Tibial artery (tissue), 4 donors: ENCODE data around the gene CYSTM1.
"Not testable (repeated sequence)": the region's sequence is repeated elsewhere in the genome, so short reads cannot be mapped to it uniquely, and the experiment has no call there.

Experiments
- DNase-seq, 2 donors: peaks; one replicate each; pipeline ENCODE4 v3.0.0-alpha.2; 2019
- H3K27ac ChIP-seq, 2 donors: fragments of 200-600 bp; sonication (generic) in 1 of 2; 1 replicate in 1 of 2; 2 replicates in 1 of 2; pipeline ENCODE4 v1.5.1; 2018 to 2019; ENCODE audit warnings: mild to moderate bottlenecking in 1 of 2
- H3K27me3 ChIP-seq, 2 donors: fragments of 200-600 bp; sonication (generic) in 1 of 2; one replicate each; pipeline versions ENCODE4 v1.5.1 to v1.6.0; 2016 to 2019
- H3K36me3 ChIP-seq, 3 donors: fragments of 200-600 bp; sonication (generic) in 2 of 3; one replicate each; pipeline ENCODE4 v1.5.1; 2016 to 2019; ENCODE audit warnings: mild to moderate bottlenecking in 2 of 3
- H3K4me1 ChIP-seq, 4 donors: fragments of 200-600 bp; sonication (generic) in 2 of 4; 1 replicate in 3 of 4; 2 replicates in 1 of 4; pipeline ENCODE4 v1.5.1; 2016 to 2019
- H3K4me3 ChIP-seq, 2 donors: fragments of 200-600 bp; sonication (generic) in 1 of 2; 1 replicate in 1 of 2; 2 replicates in 1 of 2; pipeline ENCODE4 v1.5.1; 2018 to 2019; ENCODE audit warnings: mild to moderate bottlenecking in 2 of 2
- H3K9me3 ChIP-seq, 3 donors: fragments of 200-600 bp; sonication (generic) in 1 of 3; one replicate each; pipeline ENCODE4 v1.5.1; 2016 to 2019
- CTCF ChIP-seq, 2 experiments: fragments of 200-600 bp in 1 of 2; fragments of 450-650 bp in 1 of 2; IDR thresholded peaks; one replicate each; pipeline ENCODE4 v1.5.1; 2017 to 2019; ENCODE audit warnings: antibody characterized with exemption in 2 of 2, mild to moderate bottlenecking in 1 of 2, moderate library complexity in 1 of 2
- intact Hi-C: fragments of 100-400 bp; cut with DNase I; formaldehyde crosslinking; loops from one replicate; pipeline ENCODE4 v1.15.0; 2023; ENCODE audit warnings: low total_unique reads

The CYSTM1 gene

GRCh38 chr5:140150201-140150600 is 24.8 kb upstream of the CYSTM1 start:
- Histone ChIP-seq H3K4me3 (no peak overlapping the region), H3K27me3 (no peaks in the 10 kb centered on the region), H3K9me3 (no peaks in the 10 kb centered on the region), H3K36me3 (no peaks in the 10 kb centered on the region), H3K4me1 (peaks cover 0 to 25% (median 13%) of the 10 kb centered on the region in 4 donors), H3K27ac (no peak overlapping the region)
- no peak for TF ChIP-seq CTCF (IDR thresholded peaks at IDR 0.05)
- intact Hi-C loops = loop anchor here (10.0 kb wide), 1 partner anchor 45 kb away; no protein-coding TSS in a partner anchor
- peak in 1 of 2 donors; percentile 23 for DNase-seq

GRCh38 chr5:140151144-140152021 is 23.6 kb upstream of the CYSTM1 start:
- intact Hi-C loops = loop anchor here (10.0 kb wide), 1 partner anchor 47 kb away; no protein-coding TSS in a partner anchor
- Histone ChIP-seq H3K9me3 (no peaks in the 10 kb centered on the region), H3K4me1 (peaks cover 0 to 16% (median 2%) of the 10 kb centered on the region in 4 donors), H3K27me3 (no peaks in the 10 kb centered on the region), H3K36me3 (no peaks in the 10 kb centered on the region), H3K4me3 (no peak overlapping the region), H3K27ac (no peak overlapping the region)
- DNase-seq = peak in 1 of 2 donors; percentile 53
- TF ChIP-seq CTCF (IDR thresholded peaks at IDR 0.05) = no peak

GRCh38 chr5:140152022-140152999 is 22.7 kb upstream of the CYSTM1 start:
- no peak for TF ChIP-seq CTCF (IDR thresholded peaks at IDR 0.05)
- Histone ChIP-seq H3K4me1 (peaks cover 0 to 20% (median under 1%) of the 10 kb centered on the region in 4 donors), H3K36me3 (no peaks in the 10 kb centered on the region), H3K27ac (no peak overlapping the region), H3K27me3 (no peaks in the 10 kb centered on the region), H3K9me3 (no peaks in the 10 kb centered on the region), H3K4me3 (no peak overlapping the region)
- intact Hi-C loops = loop anchor here (10.0 kb wide), 1 partner anchor 48 kb away; no protein-coding TSS in a partner anchor
- peak in 1 of 2 donors; percentile 48 for DNase-seq

DNA sequence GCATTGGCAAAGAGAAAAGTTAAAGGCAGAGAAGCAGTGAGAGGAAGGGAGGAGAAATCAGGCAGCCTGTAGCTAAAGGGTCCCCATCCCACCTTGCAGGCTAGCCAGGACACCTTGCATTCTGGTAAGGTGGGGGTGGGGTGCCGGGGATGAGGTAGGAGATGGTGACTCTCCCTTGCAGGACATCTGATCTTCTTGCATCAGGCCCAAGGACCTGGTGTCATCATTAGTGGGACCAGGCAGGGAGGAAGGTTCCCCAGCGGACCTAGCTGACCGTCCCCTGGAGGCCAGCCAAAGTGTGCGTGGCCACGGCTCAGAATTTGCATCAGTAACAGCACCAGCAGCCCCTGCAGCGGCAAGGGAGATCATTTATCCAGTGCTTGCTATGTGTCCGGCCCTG is 21.7 kb upstream of the CYSTM1 start:
- H3K27ac ChIP-seq = no peak overlapping the region
- H3K4me3 ChIP-seq = no peak overlapping the region
- intact Hi-C loops = loop anchor here (10.0 kb wide), 1 partner anchor 48 kb away; no protein-coding TSS in a partner anchor
- no peaks in the 10 kb centered on the region for H3K9me3 ChIP-seq
- H3K27me3 ChIP-seq = no peaks in the 10 kb centered on the region
- peak in 1 of 2 donors; percentile 39 for DNase-seq
- no peak for TF ChIP-seq CTCF (IDR thresholded peaks at IDR 0.05)
- no peaks in the 10 kb centered on the region for H3K36me3 ChIP-seq
- H3K4me1 ChIP-seq = peaks cover 0 to 25% (median 4%) of the 10 kb centered on the region in 4 donors

DNA sequence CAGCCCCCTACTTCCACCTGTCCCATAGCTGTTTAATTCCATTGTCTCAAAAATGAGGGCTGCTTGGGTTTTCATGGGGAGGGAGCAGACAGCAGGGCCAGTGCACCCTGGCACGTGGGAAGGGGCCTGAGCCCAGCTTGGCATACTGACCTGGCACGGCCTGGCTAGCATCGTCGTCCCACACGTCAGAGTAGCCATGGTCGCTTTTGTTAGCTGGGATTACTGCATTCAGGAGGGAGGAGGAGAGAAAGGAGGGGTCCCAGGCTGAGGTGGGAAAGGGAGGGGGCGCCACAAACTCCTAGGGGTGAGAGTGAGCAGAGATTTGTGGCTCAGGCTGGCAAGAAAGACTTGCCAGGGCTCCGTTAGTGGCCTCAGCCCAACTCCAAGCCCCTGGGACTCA is 21.1 kb upstream of the CYSTM1 start:
- Histone ChIP-seq H3K4me1 (peaks cover 0 to 25% (median 4%) of the 10 kb centered on the region in 4 donors), H3K27ac (no peak overlapping the region), H3K4me3 (no peak overlapping the region), H3K27me3 (no peaks in the 10 kb centered on the region), H3K9me3 (no peaks in the 10 kb centered on the region), H3K36me3 (no peaks in the 10 kb centered on the region)
- no peak for TF ChIP-seq CTCF (IDR thresholded peaks at IDR 0.05)
- intact Hi-C loops = loop anchor here (10.0 kb wide), 1 partner anchor 49 kb away; no protein-coding TSS in a partner anchor
- DNase-seq = peak in 1 of 2 donors; percentile 45

DNA sequence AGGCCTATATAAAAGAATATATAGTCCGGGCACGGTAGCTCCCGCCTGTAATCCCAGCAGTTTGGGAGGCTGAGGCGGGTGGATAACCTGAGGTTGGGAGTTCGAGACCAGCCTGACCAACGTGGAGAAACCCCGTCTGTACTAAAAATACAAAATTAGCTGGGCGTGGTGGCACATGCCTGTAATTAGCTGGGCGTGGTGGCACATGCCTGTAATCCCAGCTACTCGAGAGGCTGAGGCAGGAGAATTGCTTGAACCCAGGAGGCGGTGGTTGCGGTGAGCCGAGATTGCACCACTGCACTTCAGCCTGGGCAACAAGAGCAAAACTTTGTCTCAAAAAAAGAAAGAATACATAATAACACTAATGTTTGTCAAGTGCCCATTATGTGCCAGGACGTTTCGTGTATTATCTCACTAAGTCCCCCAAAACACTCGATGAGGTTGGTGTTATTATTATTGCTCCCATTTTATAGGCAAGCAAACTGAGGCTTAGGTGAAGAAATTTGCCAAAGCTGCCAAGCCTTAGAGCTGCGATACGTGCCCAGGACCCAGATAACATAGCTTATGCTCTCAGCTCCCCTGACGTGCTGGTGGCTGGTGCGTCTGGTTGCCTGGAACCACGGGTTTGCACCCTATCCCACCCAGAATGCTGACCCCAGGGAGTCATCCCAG is 20.1 kb upstream of the CYSTM1 start:
- not testable (repeated sequence) for H3K27me3 ChIP-seq, H3K36me3 ChIP-seq, H3K27ac ChIP-seq, H3K9me3 ChIP-seq, H3K4me3 ChIP-seq
- intact Hi-C loops = loop anchor here (10.0 kb wide), 1 partner anchor 50 kb away; no protein-coding TSS in a partner anchor
- peaks cover 0 to 25% (median 4%) of the 10 kb centered on the region in 4 donors for H3K4me1 ChIP-seq
- peak in 1 of 2 donors; percentile 24 for DNase-seq
